ENCODE data around the gene SPINK8. TPM values are rescaled to one million over a fixed set of nuclear protein-coding genes. Genes with fewer than 3 reads are reported as not detected.

The SPINK8 gene
- total and polyA plus RNA-seq, 2 donors from 2014 or later: not detected

DNA sequence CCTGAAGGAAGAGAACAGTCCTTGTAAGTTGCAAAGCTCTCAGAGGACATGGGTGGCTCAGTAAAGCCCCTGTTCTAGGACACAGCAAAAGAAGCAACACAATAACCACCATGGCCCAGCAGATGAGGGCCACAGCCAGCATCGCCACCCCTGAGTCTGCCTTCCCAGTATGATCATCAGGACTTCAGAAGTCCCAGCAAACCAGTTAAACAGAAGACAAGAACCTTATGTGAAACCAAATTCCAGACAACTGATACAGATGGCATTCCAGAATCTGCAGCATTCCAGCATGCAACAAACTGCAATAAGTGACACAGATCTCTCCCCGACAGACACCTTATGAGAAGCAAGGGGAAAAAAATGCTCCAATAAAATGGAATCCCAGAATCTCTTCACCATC is 30.4 kb downstream of the SPINK8 start:
- FAIRE-seq: no peak
- no peaks in the 10 kb centered on the region for H3K27me3 ChIP-seq (ENCODE audit: control insufficient read depth, insufficient read depth, low read length)
- no peak for DNase-seq
- H3K9ac ChIP-seq (ENCODE audit: low read length in 3 of 3): no peak overlapping the region
- TF ChIP-seq, protein P1, sequence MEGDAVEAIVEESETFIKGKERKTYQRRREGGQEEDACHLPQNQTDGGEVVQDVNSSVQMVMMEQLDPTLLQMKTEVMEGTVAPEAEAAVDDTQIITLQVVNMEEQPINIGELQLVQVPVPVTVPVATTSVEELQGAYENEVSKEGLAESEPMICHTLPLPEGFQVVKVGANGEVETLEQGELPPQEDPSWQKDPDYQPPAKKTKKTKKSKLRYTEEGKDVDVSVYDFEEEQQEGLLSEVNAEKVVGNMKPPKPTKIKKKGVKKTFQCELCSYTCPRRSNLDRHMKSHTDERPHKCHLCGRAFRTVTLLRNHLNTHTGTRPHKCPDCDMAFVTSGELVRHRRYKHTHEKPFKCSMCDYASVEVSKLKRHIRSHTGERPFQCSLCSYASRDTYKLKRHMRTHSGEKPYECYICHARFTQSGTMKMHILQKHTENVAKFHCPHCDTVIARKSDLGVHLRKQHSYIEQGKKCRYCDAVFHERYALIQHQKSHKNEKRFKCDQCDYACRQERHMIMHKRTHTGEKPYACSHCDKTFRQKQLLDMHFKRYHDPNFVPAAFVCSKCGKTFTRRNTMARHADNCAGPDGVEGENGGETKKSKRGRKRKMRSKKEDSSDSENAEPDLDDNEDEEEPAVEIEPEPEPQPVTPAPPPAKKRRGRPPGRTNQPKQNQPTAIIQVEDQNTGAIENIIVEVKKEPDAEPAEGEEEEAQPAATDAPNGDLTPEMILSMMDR (IDR thresholded peaks at IDR 0.05; ENCODE audit: borderline replicate concordance, extremely low read depth, insufficient read depth): no peak
- H3K9me3 ChIP-seq (ENCODE audit: control insufficient read depth in 2 of 3, insufficient read depth in 1 of 3, low read length in 3 of 3): no peaks in the 10 kb centered on the region
- intact Hi-C loops (cut with DNase I): no loop called here
- H3K27ac ChIP-seq (ENCODE audit: low read depth in 2 of 2, low read length in 2 of 2): no peak overlapping the region
- H3K4me1 ChIP-seq (ENCODE audit: control insufficient read depth in 2 of 3, insufficient read depth in 2 of 3, low read depth in 1 of 3, low read length in 3 of 3): peaks cover 2 to 11% (median 5%) of the 10 kb centered on the region in 3 donors
- peaks cover 0 to under 1% (median 0%) of the 10 kb centered on the region in 3 donors for H3K36me3 ChIP-seq (ENCODE audit: control insufficient read depth in 2 of 3, insufficient read depth in 3 of 3, low read length in 3 of 3)
- H3K4me3 ChIP-seq (ENCODE audit: low read length in 3 of 3): no peak overlapping the region

DNA sequence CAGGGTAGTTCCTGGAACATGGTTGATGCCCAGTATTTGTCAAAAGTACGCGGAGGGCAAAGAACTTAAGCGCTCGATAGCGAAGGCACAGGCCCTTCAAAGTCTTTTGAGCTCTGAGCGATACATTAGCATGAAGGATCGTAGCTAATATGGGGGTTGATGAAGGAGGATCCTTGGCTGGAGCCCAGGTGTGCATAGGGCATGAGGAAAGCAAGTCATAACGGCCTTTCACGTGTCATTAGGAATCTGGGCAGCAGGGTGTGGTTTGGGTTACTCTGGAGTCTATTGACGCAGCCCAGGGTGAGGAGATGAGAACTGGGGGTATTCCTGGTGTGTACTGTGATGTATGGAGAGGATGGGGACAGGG is 31.7 kb downstream of the SPINK8 start:
- H3K27ac ChIP-seq (ENCODE audit: low read depth in 2 of 2, low read length in 2 of 2): peak overlapping the region; percentile 95 to 97
- no peaks in the 10 kb centered on the region for H3K27me3 ChIP-seq (ENCODE audit: control insufficient read depth, insufficient read depth, low read length)
- peak overlapping the region; percentile 64 to 94 (median 90) for H3K4me3 ChIP-seq (ENCODE audit: low read length in 3 of 3)
- DNase-seq: peak in 3 of 5 donors; percentile 23 to 51 (median 39)
- peak overlapping the region; percentile 39 to 92 (median 78) for H3K9ac ChIP-seq (ENCODE audit: low read length in 3 of 3)
- FAIRE-seq: no peak
- intact Hi-C loops (cut with DNase I): no loop called here
- peaks cover 2 to 11% (median 5%) of the 10 kb centered on the region in 3 donors for H3K4me1 ChIP-seq (ENCODE audit: control insufficient read depth in 2 of 3, insufficient read depth in 2 of 3, low read depth in 1 of 3, low read length in 3 of 3)
- no peaks in the 10 kb centered on the region for H3K9me3 ChIP-seq (ENCODE audit: control insufficient read depth in 2 of 3, insufficient read depth in 1 of 3, low read length in 3 of 3)
- TF ChIP-seq, protein P1 (IDR thresholded peaks at IDR 0.05; ENCODE audit: borderline replicate concordance, extremely low read depth, insufficient read depth): no peak
- peaks cover 0 to 8% (median 3%) of the 10 kb centered on the region in 3 donors for H3K36me3 ChIP-seq (ENCODE audit: control insufficient read depth in 2 of 3, insufficient read depth in 3 of 3, low read length in 3 of 3)

DNA sequence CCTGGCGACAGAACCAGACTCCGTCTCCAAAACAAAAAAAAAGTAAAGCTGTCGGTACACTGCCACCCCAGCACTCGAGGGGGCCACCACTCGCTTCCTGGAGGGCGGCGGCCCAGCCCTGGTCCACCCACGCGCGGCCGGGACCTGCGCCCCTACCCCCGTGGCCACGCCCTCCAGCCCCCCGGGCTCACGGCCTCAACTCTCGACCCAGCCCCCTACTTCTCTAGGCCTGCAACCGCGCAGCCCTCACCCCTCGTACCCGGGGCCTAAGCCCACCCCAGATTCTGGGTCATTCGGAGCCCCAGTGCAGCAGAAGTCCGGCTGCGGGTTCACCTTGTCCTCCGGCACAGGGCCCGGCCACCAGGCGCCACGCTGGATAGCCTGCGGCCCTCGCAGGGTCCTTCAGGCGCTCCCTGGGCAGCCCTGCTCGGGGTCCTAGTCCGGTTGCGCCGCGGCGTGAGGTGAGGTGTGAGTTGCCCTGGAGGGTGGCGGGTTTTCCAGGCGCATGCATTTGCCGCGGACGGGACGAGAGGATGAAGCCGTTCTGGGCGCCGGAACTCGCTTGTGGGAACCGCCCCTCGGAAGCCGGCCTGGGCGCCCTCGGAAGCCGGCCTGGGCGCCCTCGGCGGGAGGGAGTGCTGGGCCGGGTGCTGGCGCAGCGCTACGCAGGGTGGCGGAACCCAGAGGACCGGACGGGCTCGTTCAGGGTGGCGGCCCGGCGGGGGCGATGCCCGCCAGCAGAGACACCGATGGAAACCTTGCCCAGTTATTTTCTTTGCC is 32.3 kb downstream of the SPINK8 start, which contains the start of gene NME6:
NME6 (minus strand) TSS at position 348 of the 780 bp plus-strand sequence.
- Histone ChIP-seq H3K4me1 (ENCODE audit: control insufficient read depth in 2 of 3, insufficient read depth in 2 of 3, low read depth in 1 of 3, low read length in 3 of 3) (peaks cover 2 to 11% (median 5%) of the 10 kb centered on the region in 3 donors), H3K4me3 (ENCODE audit: low read length in 3 of 3) (peak within 1 kb of the TSS; percentile 64 to 94 (median 90)), H3K27ac (ENCODE audit: low read depth in 2 of 2, low read length in 2 of 2) (peak within 1 kb of the TSS; percentile 95 to 97), H3K9ac (ENCODE audit: low read length in 3 of 3) (peak within 1 kb of the TSS; percentile 39 to 92 (median 86)), H3K9me3 (ENCODE audit: control insufficient read depth in 2 of 3, insufficient read depth in 1 of 3, low read length in 3 of 3) (no peaks in the 10 kb centered on the region), H3K36me3 (ENCODE audit: control insufficient read depth in 2 of 3, insufficient read depth in 3 of 3, low read length in 3 of 3) (peaks cover 0 to 8% (median 4%) of the 10 kb centered on the region in 3 donors), H3K27me3 (ENCODE audit: control insufficient read depth, insufficient read depth, low read length) (no peaks in the 10 kb centered on the region)
- intact Hi-C loops (cut with DNase I): no loop called here
- DNase-seq (peak; percentile 94 to 97 (median 96)), FAIRE-seq (no peak)
- TF ChIP-seq, protein P1 (IDR thresholded peaks at IDR 0.05; ENCODE audit: borderline replicate concordance, extremely low read depth, insufficient read depth): peak; percentile 4

Data from kidney (tissue), 14 donors.